Measurements from ENCODE around the gene IGBP1. TPM values are rescaled to one million over a fixed set of nuclear protein-coding genes. Genes with fewer than 3 reads are reported as not detected.

Gene IGBP1
- total RNA-seq = 60.4 and 62.6 TPM in 2 replicates

GRCh38 chrX:70133303-70134115, at the start of gene IGBP1:
IGBP1 (plus strand) TSS chrX:70133447; CDS start chrX:70133948, 501 bp downstream.

GRCh38 chrX:70176938-70177533, 43.8 kb downstream of the IGBP1 start, which contains the start of gene DGAT2L6:
DGAT2L6 (plus strand) TSS chrX:70177483; CDS start chrX:70177583, 100 bp downstream.

Other genes starting within 250 kb of the IGBP1 start
- not detected in 2 replicates for gene AWAT2, start 83.5 kb upstream of the IGBP1 start, total RNA-seq
- not detected in 2 replicates for gene OTUD6A, start 71.0 kb upstream of the IGBP1 start, total RNA-seq
- not detected in 2 replicates for gene DGAT2L6, start 44.0 kb downstream of the IGBP1 start, total RNA-seq
- not detected in 2 replicates for gene AWAT1, start 101.2 kb downstream of the IGBP1 start, total RNA-seq
- gene P2RY4, start 126.8 kb downstream of the IGBP1 start, total RNA-seq = 0.32 TPM in 1 of 2 replicates, not detected in the other
- gene ARR3, start 134.9 kb downstream of the IGBP1 start, total RNA-seq = not detected in 2 replicates
- not detected in 2 replicates for gene RAB41, start 148.7 kb downstream of the IGBP1 start, total RNA-seq
- 46.4 and 50.6 TPM in 2 replicates for gene PDZD11, start 156.5 kb downstream of the IGBP1 start, total RNA-seq
- 1.5 and 2.3 TPM in 2 replicates for gene KIF4A, start 156.7 kb downstream of the IGBP1 start, total RNA-seq

Measured in hair follicle dermal papilla cell (primary cell).